ENCODE measurements around the gene VPS26A.

VPS26A gene

DNA sequence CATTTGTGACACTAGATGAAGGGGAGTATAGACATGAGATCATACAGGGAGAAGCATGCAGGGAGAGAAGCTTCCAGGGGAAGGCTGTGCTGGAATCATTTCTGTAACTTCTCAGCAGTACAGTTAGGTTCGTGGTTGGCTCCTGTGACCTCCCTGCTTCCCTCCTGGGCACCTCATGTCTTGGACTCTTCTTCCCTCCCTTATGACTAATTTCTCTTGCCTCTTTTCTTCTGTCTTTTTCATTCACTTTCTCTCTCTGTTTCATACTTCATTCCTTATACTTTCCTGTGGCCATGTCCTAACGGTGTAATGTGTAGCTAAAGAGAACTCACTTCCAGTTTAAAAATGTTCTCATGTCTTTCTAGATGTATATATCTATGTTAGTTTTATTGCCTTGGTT is 77.1 kb downstream of the VPS26A start:
- DNase-seq (ENCODE audit: low spot score) = no peak
- no peak for TF ChIP-seq CTCF (IDR thresholded peaks at IDR 0.05; ENCODE audit: extremely low read depth, missing control alignments)

GRCh38 chr10:69202332-69202731 is 78.4 kb downstream of the VPS26A start:
- DNase-seq (ENCODE audit: low spot score) = no peak
- TF ChIP-seq CTCF (IDR thresholded peaks at IDR 0.05; ENCODE audit: extremely low read depth, missing control alignments) = no peak

DNA sequence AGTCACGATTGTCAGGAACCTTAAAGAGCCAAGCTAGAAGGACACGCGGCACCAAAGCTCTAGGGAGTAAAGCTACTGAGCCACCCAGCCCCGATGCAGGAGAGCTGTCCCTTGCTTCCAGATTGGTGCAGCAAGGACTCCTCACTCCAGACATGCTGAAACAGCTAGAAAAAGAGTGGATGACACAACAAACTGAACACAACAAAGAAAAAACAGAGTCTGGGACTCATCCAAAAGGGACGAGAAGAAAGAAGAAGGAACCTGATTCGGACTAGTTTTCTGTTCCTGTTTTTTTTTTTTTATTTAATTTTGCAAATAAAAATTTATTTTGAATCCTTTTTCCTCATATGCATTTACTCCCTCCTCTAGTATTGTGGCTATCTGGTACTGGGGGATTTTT is 84.8 kb downstream of the VPS26A start:
- no peak for TF ChIP-seq CTCF (IDR thresholded peaks at IDR 0.05; ENCODE audit: extremely low read depth, missing control alignments)
- no peak for DNase-seq (ENCODE audit: low spot score)

- TF ChIP-seq CTCF (IDR thresholded peaks at IDR 0.05; ENCODE audit: extremely low read depth, missing control alignments) = no peak
- no peak for DNase-seq (ENCODE audit: low spot score)
Observed at GRCh38 chr10:69209787-69210484, 86.0 kb downstream of the VPS26A start.

- DNase-seq (ENCODE audit: low spot score) = no peak
- no peak for TF ChIP-seq CTCF (IDR thresholded peaks at IDR 0.05; ENCODE audit: extremely low read depth, missing control alignments)
Observed at GRCh38 chr10:69211104-69211503, 87.1 kb downstream of the VPS26A start.

DNA sequence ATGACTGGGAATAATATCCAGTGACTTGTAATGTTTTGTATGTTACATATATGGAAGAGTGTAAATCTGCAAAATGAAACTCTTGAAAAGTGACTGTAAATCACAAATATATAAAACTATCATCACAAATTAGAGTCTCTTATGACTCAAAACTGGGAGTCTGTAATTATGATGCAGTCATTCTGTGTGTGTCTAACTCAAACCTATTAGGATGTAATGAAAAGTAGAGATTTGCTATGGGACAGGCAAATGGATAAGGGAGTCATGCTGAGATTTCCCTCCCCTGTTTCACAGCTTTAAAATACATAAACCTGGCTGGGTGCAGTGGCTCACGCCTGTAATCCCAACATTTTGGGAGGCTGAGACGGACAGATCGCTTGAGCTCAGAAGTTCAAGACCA is 87.5 kb downstream of the VPS26A start:
- no peak for TF ChIP-seq CTCF (IDR thresholded peaks at IDR 0.05; ENCODE audit: extremely low read depth, missing control alignments)
- DNase-seq (ENCODE audit: low spot score) = no peak

GRCh38 chr10:69213591-69214311 is 89.8 kb downstream of the VPS26A start:
- DNase-seq (ENCODE audit: low spot score) = no peak
- no peak for TF ChIP-seq CTCF (IDR thresholded peaks at IDR 0.05; ENCODE audit: extremely low read depth, missing control alignments)

Data from GM20000 (cell line).